ENCODE data around the gene CEP76.
"Not testable (repeated sequence)": the region's sequence is repeated elsewhere in the genome, so short reads cannot be mapped to it uniquely, and the experiment has no call there.

The CEP76 gene

GRCh38 chr18:12703664-12704063, 1.1 kb upstream of the CEP76 start:
- DNase-seq: peak; percentile 7

GRCh38 chr18:12703096-12703567, 609 bp upstream of the CEP76 start:
- no peak for DNase-seq

- DNase-seq: no peak
These were observed 1.4 kb downstream of the CEP76 start for GRCh38 chr18:12701161-12701560.

GRCh38 chr18:12699747-12700146, 2.8 kb downstream of the CEP76 start:
- no peak for DNase-seq

GRCh38 chr18:12694032-12694431, 8.5 kb downstream of the CEP76 start:
- no peak for DNase-seq

GRCh38 chr18:12692206-12692605, 10.3 kb downstream of the CEP76 start:
- DNase-seq: no peak

- DNase-seq: no peak
These were observed 13.2 kb downstream of the CEP76 start for GRCh38 chr18:12689256-12689850.

GRCh38 chr18:12686100-12686499, 16.4 kb downstream of the CEP76 start:
- DNase-seq: no peak

- no peak for DNase-seq
These were observed 23.2 kb downstream of the CEP76 start for GRCh38 chr18:12679183-12679786.

GRCh38 chr18:12668041-12668440, 34.5 kb downstream of the CEP76 start:
- DNase-seq: no peak

GRCh38 chr18:12659904-12660605, 42.5 kb downstream of the CEP76 start:
- peak; percentile 21 for DNase-seq

- DNase-seq: peak; percentile 19
These were observed 43.9 kb downstream of the CEP76 start for GRCh38 chr18:12658426-12659138.

GRCh38 chr18:12657684-12658425, 44.7 kb downstream of the CEP76 start, which contains the start of gene SPIRE1:
Gene SPIRE1 (minus strand): TSS chr18:12658107. CDS start chr18:12657866, 241 bp downstream.
- DNase-seq: peak; percentile 42

- DNase-seq: peak; percentile 28
These were observed 45.4 kb downstream of the CEP76 start for GRCh38 chr18:12656938-12657683.

GRCh38 chr18:12656605-12656937, 46.0 kb downstream of the CEP76 start:
- no peak for DNase-seq

- no peak for DNase-seq
These were observed 47.6 kb downstream of the CEP76 start for GRCh38 chr18:12654971-12655370.

- DNase-seq: no peak
These were observed 49.6 kb downstream of the CEP76 start for GRCh38 chr18:12652861-12653401.

- no peak for DNase-seq
These were observed 50.9 kb downstream of the CEP76 start for GRCh38 chr18:12651651-12652050.

GRCh38 chr18:12647773-12648172, 54.8 kb downstream of the CEP76 start:
- no peak for DNase-seq

GRCh38 chr18:12645751-12646203, 56.7 kb downstream of the CEP76 start:
- DNase-seq: no peak

- no peak for DNase-seq
These were observed 57.3 kb downstream of the CEP76 start for GRCh38 chr18:12645254-12645653.

- DNase-seq: not testable (repeated sequence)
These were observed 58.8 kb downstream of the CEP76 start for GRCh38 chr18:12643756-12644155.

Data from stimulated activated CD4-positive, alpha-beta T cell treated with anti-CD3 and anti-CD28 coated beads, Interleukin-4, amount 100 ng/mL, for 1 hour (primary cell).